ENCODE data around the gene ANKRD24.

ANKRD24 gene

DNA sequence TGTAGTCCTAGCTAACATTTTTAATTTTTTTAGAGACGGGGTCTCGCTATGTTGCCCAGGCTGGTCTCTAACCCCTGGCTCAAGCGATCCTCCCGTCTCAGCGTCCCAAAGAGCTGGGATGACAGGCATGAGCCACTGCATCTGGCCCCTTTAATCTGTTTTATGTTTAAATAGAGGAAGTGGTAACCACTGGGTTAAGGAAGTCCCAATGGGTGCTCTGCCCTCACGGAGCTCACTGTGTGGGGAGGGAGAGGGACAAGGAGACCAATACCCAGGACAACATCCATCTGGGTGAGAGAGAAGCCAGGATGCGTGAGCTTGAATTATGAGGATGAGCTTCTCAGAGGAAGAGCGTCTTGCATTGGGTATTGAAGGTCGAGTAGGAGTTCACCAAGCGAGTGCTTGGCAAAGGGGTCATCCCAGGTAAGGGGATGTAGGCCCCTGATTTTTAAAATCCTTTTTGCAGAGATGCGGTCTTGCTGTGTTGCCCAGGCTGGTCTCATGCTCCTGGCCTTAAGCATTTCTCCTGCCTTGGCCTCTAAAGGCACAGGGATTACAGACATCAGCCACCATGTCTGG, 78.2 kb downstream of the ANKRD24 start:
- H3K4me3 ChIP-seq (ENCODE audit: low read depth, low read length): no peak overlapping the region
- ChIA-PET CTCF (interaction anchor here (0.6 to 5.0 kb wide), 3 partner anchors 8 to 115 kb away, joined by 3 to 22 read pairs (median 3); no protein-coding TSS in a partner anchor), POLR2A (no interaction called here)
- TF ChIP-seq, protein P1, sequence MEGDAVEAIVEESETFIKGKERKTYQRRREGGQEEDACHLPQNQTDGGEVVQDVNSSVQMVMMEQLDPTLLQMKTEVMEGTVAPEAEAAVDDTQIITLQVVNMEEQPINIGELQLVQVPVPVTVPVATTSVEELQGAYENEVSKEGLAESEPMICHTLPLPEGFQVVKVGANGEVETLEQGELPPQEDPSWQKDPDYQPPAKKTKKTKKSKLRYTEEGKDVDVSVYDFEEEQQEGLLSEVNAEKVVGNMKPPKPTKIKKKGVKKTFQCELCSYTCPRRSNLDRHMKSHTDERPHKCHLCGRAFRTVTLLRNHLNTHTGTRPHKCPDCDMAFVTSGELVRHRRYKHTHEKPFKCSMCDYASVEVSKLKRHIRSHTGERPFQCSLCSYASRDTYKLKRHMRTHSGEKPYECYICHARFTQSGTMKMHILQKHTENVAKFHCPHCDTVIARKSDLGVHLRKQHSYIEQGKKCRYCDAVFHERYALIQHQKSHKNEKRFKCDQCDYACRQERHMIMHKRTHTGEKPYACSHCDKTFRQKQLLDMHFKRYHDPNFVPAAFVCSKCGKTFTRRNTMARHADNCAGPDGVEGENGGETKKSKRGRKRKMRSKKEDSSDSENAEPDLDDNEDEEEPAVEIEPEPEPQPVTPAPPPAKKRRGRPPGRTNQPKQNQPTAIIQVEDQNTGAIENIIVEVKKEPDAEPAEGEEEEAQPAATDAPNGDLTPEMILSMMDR (IDR thresholded peaks at IDR 0.05; ENCODE audit: insufficient read depth, low read length, missing control alignments): no peak
- DNase-seq (ENCODE audit: low read depth, low spot score): no peak

DNA sequence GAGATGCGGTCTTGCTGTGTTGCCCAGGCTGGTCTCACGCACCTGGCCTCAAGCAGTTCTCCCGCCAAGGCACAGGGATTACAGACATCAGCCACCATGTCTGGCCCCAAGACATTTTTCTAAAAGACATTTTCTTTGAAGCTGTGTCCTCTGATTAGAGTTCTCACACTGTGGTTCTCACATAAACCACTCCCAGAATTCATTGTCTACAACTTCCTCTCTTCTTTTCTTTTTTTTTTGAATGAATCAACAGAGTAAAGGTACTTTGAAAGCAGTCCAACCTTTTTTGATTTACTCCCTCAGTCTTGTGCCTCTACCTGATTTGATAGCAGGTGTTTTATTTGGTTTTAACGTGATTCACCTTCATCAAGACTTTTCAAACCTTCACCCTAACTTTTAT, 82.3 kb downstream of the ANKRD24 start:
- no peak for DNase-seq (ENCODE audit: low read depth, low spot score)
- no peak overlapping the region for H3K4me3 ChIP-seq (ENCODE audit: low read depth, low read length)
- POLR2A ChIA-PET: no interaction called here
- CTCF ChIA-PET: interaction anchor here (1.3 to 6.7 kb wide), 5 partner anchors 14 to 372 kb away, joined by 3 to 77 read pairs (median 28); partner anchors contain the start of genes MPND and SHD
- TF ChIP-seq, protein P1 (IDR thresholded peaks at IDR 0.05; ENCODE audit: insufficient read depth, low read length, missing control alignments): no peak

DNA sequence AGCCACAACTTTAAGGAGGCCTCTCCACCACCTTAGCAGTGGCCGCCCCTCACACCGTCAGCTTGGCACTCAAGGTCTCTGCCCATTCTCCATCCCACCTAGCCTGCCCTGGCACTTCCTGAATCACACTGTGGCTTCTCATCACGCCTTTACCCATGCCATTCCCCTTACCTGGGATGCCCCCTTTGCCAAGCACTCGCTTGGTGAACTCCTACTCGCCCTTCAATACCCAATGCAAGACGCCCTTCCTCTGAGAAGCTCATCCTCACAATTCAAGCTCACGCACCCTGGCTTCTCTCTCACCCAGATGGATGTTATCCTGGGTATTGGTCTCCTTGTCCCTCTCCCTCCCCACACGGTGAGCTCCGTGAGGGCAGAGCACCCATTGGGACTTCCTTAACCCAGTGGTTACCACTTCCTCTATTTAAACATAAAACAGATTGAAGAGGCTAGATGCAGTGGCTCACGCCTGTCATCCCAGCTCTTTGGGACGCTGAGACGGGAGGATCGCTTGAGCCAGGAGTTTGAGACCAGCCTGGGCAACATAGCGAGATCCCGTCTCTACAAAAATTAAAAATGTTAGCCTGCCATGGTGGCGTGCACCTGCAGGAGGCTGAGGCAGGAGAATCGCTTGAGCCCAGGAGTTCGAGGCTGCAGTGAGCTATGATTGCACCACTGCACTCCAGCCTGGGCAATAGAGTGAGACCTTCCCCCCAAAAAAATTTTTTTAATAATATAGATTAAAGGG, 83.9 kb downstream of the ANKRD24 start:
- POLR2A ChIA-PET: no interaction called here
- TF ChIP-seq, protein P1 (IDR thresholded peaks at IDR 0.05; ENCODE audit: insufficient read depth, low read length, missing control alignments): no peak
- DNase-seq (ENCODE audit: low read depth, low spot score): no peak
- no peak overlapping the region for H3K4me3 ChIP-seq (ENCODE audit: low read depth, low read length)
- CTCF ChIA-PET: interaction anchor here (0.6 to 6.7 kb wide), 20 partner anchors 8 to 370 kb away, joined by 3 to 77 read pairs (median 8); partner anchors contain the start of genes CHAF1A, MPND, SH3GL1 and SHD

DNA sequence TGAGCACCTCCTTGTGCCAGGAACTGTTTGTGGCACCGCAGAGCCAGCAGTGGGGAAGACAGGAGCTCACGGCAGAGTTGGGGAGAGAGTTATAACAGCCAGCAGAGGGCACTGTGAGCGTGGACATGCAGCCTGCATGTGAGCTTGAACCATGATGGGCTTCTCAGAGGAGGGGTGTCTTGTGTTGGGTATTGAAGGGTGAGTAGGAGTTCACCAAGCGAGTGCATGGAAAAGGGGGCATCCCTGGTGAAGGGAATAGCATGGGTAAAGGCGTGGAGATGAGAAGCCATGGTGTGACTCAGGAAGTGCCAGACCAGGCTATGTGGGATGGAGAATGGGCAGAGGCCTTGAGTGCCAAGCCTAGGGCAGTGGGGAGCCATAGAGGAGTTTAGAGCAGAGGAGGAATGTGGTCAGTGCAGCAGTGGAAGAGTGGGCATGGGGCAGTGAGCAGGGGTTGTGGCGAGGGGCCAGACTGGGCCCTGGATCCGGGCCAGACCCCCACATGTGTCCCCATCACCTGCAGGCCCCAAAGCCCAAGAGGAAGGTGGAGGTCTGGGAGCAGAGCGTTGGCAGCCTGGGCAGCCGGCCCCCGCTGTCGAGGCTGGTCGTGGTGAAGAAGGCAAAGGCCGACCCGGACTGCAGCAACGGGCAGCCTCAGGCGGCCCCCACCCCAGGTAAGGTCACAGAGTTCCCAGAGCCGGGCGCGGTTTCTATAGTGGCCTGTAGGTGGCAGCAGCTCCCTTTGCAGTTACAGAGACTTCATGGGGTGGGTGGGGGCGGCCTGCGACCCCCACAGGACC, 84.8 kb downstream of the ANKRD24 start:
- no peak for DNase-seq (ENCODE audit: low read depth, low spot score)
- ChIA-PET POLR2A (no interaction called here), CTCF (interaction anchor here (0.6 to 6.7 kb wide), 31 partner anchors 9 to 370 kb away, joined by 3 to 77 read pairs (median 5); partner anchors contain the start of genes CHAF1A, MPND, PLIN4 and PLIN5)
- TF ChIP-seq, protein P1 (IDR thresholded peaks at IDR 0.05; ENCODE audit: insufficient read depth, low read length, missing control alignments): peak; percentile 74
- no peak overlapping the region for H3K4me3 ChIP-seq (ENCODE audit: low read depth, low read length)

DNA sequence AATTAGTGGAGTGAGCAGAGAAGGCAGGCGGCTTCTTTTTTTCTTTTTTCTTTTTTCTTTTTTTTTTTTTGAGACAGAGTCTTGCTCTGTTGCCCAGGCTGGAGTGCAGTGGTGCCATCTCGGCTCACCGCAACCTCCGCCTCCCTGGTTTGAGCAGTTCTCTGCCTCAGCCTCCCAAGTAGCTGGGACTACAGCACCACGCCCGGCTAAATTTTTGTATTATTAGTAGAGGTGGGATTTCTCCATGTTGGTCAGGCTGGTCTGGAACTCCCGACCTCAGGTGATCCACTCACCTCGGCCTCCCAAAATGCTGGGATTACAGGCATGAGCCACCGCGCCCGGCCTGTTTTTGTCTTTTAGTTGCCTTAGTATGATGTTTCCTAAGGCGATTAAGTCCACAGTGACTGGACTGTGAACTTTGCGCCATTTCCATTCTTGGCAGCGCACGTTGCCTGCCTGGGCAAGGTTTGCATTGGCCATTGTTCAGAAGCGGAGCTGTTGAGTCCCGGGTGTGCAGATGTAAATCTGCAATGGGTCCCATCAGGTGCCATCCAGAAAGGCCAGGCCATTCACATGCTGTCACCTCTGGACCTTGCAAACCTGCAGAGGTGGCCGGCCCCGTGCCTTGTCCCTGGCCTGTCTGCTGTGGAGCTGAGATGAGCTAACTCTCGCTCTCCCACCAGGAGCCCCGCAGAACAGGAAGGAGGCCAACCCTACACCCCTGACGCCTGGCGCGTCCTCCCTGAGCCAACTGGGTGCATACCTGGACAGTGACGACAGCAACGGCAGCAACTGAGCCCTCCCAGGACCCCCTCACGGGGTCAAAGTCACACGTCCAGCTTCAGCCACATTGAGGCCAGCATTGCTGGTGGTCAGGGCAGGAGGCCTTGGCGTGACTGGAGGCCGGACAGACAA, 85.7 kb downstream of the ANKRD24 start:
- no peak overlapping the region for H3K4me3 ChIP-seq (ENCODE audit: low read depth, low read length)
- ChIA-PET CTCF (interaction anchor here (0.7 to 6.7 kb wide), 27 partner anchors 10 to 369 kb away, joined by 3 to 77 read pairs (median 6); partner anchors contain the start of genes CHAF1A, MPND, PLIN4 and PLIN5), POLR2A (interaction anchor here (0.5 kb wide), 1 partner anchor 118 kb away, joined by 4 read pairs; no protein-coding TSS in a partner anchor)
- TF ChIP-seq, protein P1 (IDR thresholded peaks at IDR 0.05; ENCODE audit: insufficient read depth, low read length, missing control alignments): no peak
- DNase-seq (ENCODE audit: low read depth, low spot score): no peak
